PC-3 (cell line): ENCODE measurements around the gene SPOUT1.

ENCODE experiments used
- EZH2 ChIP-seq: fragments of 300-600 bp; sonication (generic); IDR thresholded peaks from one replicate; pipeline ENCODE4 v1.6.1; 2017; ENCODE audit warnings: antibody characterized with exemption, mild to moderate bottlenecking, low read length; ENCODE audit not compliant: unreplicated experiment
- EZH2phosphoT487 ChIP-seq: fragments of 300-600 bp; sonication (generic); IDR thresholded peaks from 2 replicates; pipeline ENCODE4 v1.6.1; 2018; ENCODE audit warnings: mild to moderate bottlenecking, antibody characterized with exemption, low read length, borderline replicate concordance
- TF ChIP-seq, protein P1 (sequence below): fragments of 300-600 bp; sonication (generic); conservative IDR thresholded peaks from 2 replicates; pipeline ENCODE4 v1.5.1; 2017; ENCODE audit warnings: antibody characterized with exemption, low read depth, mild to moderate bottlenecking, low read length

DNA sequence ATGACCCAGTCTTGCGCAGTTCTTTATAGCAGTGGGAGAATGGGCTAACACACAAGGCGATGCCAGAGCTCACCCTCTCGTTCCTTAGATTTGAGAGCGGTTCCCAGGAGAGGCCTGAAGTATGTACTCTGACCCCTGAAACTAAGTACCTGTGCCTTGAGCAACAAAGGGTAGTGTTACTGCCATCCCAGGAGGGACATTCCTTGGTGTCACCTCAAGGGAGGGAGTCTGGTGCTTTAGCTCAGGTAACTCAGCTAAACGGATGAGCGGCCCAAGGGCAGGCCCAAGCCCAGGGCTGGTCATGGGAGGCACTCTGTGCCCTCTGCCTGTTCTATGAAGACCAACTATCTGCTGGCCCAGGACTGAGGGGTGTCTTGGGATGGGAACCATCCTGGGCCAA lies 31.9 kb upstream of the SPOUT1 start:
- TF ChIP-seq, protein P1, sequence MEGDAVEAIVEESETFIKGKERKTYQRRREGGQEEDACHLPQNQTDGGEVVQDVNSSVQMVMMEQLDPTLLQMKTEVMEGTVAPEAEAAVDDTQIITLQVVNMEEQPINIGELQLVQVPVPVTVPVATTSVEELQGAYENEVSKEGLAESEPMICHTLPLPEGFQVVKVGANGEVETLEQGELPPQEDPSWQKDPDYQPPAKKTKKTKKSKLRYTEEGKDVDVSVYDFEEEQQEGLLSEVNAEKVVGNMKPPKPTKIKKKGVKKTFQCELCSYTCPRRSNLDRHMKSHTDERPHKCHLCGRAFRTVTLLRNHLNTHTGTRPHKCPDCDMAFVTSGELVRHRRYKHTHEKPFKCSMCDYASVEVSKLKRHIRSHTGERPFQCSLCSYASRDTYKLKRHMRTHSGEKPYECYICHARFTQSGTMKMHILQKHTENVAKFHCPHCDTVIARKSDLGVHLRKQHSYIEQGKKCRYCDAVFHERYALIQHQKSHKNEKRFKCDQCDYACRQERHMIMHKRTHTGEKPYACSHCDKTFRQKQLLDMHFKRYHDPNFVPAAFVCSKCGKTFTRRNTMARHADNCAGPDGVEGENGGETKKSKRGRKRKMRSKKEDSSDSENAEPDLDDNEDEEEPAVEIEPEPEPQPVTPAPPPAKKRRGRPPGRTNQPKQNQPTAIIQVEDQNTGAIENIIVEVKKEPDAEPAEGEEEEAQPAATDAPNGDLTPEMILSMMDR = no peak
- TF ChIP-seq EZH2 = no peak
- no peak for TF ChIP-seq EZH2phosphoT487
